ENCODE measurements around the gene ARRDC2. TPM values are rescaled to one million over a fixed set of nuclear protein-coding genes. Genes with fewer than 3 reads are reported as not detected.

The ARRDC2 gene
- total and polyA plus RNA-seq, 2 of the 13 experiments (the other 11 are each of a cell fraction or from before 2014, with no cell fraction given) = 2.1 to 3.4 TPM

DNA sequence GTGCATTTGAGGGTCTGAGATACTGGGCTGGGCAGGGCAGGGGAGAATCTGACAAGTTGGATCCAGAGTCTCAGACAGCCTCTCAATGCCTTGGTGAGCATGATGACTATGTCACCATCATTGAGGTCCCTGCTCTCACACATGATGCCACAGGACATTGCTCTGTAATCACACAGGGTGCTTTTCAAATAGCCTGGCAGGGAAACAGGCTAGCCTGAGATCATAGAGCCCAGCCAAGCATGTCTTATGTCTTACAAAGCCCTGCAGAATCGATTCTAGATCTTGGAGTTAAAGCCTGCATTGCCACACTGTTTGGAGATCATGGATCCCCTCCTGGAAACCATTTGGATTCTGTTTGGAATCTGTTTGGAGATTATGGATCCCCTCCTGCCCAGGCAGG is 35.7 kb upstream of the ARRDC2 start:
- CTCF ChIA-PET (ENCODE audit: low intra/inter-chr PET ratio, low total read pairs) = no interaction called here
- Histone ChIP-seq H3K27ac (ENCODE audit: extremely low read length, insufficient read depth, low read length) (no peak overlapping the region), H3K9ac (ENCODE audit: insufficient read depth, low read depth, low read length) (no peak overlapping the region), H3K27me3 (ENCODE audit: control insufficient read depth in 1 of 2, insufficient read depth in 2 of 2, low read length in 2 of 2) (peaks cover 2 to 55% of the 10 kb centered on the region in 2 experiments; a peak in 3 of 5 replicates), H3K79me2 (ENCODE audit: insufficient read depth, low read length) (no peaks in the 10 kb centered on the region), H3K36me3 (replicated peaks in 1 of 2; ENCODE audit: control insufficient read depth in 1 of 2, insufficient read depth in 2 of 2, low read length in 2 of 2) (no peaks in the 10 kb centered on the region), H3K4me1 (ENCODE audit: insufficient read depth, low read length) (no peaks in the 10 kb centered on the region), H3K9me3 (ENCODE audit: low read length) (no peaks in the 10 kb centered on the region), H3K4me2 (ENCODE audit: low read depth, low read length) (no peak overlapping the region), H3K4me3 (replicated peaks in 1 of 3; ENCODE audit: insufficient read depth in 1 of 3, low read depth in 2 of 3, low read length in 3 of 3) (no peak overlapping the region), H4K20me1 (ENCODE audit: insufficient read depth, low read length) (no peaks in the 10 kb centered on the region), H2AFZ (ENCODE audit: low read length) (no peak overlapping the region)
- intact Hi-C loops (cut with micrococcal nuclease; ENCODE audit: unreplicated experiment) (no loop called here), in situ Hi-C loops (cut with HindIII; ENCODE audit: extremely low pct_ligation_motif_present, low pct_unique_long_range_greater_than_20kb) (no loop called here)
- TF ChIP-seq, protein P1, sequence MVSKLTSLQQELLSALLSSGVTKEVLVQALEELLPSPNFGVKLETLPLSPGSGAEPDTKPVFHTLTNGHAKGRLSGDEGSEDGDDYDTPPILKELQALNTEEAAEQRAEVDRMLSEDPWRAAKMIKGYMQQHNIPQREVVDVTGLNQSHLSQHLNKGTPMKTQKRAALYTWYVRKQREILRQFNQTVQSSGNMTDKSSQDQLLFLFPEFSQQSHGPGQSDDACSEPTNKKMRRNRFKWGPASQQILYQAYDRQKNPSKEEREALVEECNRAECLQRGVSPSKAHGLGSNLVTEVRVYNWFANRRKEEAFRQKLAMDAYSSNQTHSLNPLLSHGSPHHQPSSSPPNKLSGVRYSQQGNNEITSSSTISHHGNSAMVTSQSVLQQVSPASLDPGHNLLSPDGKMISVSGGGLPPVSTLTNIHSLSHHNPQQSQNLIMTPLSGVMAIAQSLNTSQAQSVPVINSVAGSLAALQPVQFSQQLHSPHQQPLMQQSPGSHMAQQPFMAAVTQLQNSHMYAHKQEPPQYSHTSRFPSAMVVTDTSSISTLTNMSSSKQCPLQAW (CRISPR knock-in tag; IDR thresholded peaks at IDR 0.05) = no peak
- TF ChIP-seq ISX (CRISPR knock-in tag; conservative IDR thresholded peaks at IDR 0.05) (no peak), ZNF20 (CRISPR knock-in tag; IDR thresholded peaks at IDR 0.05) (no peak), CHCHD3 (CRISPR knock-in tag; IDR thresholded peaks at IDR 0.05) (no peak), ZNF775 (CRISPR knock-in tag; IDR thresholded peaks at IDR 0.05; ENCODE audit: borderline replicate concordance) (no peak), POGZ (CRISPR knock-in tag; IDR thresholded peaks at IDR 0.05) (no peak), ATAD3A (CRISPR knock-in tag; IDR thresholded peaks at IDR 0.05) (no peak), SMC3 (IDR thresholded peaks at IDR 0.05; ENCODE audit: low read length) (no peak), ARID2 (CRISPR knock-in tag; IDR thresholded peaks at IDR 0.05; ENCODE audit: borderline replicate concordance) (no peak), HNRNPK (IDR thresholded peaks at IDR 0.05; ENCODE audit: low read depth, low read length, poor library complexity, severe bottlenecking) (no peak), RAD51 (IDR thresholded peaks at IDR 0.05; ENCODE audit: borderline replicate concordance) (no peak), GZF1 (CRISPR knock-in tag; IDR thresholded peaks at IDR 0.05) (no peak), FOXK2 (IDR thresholded peaks at IDR 0.05) (no peak)
- TF ChIP-seq, protein P2, sequence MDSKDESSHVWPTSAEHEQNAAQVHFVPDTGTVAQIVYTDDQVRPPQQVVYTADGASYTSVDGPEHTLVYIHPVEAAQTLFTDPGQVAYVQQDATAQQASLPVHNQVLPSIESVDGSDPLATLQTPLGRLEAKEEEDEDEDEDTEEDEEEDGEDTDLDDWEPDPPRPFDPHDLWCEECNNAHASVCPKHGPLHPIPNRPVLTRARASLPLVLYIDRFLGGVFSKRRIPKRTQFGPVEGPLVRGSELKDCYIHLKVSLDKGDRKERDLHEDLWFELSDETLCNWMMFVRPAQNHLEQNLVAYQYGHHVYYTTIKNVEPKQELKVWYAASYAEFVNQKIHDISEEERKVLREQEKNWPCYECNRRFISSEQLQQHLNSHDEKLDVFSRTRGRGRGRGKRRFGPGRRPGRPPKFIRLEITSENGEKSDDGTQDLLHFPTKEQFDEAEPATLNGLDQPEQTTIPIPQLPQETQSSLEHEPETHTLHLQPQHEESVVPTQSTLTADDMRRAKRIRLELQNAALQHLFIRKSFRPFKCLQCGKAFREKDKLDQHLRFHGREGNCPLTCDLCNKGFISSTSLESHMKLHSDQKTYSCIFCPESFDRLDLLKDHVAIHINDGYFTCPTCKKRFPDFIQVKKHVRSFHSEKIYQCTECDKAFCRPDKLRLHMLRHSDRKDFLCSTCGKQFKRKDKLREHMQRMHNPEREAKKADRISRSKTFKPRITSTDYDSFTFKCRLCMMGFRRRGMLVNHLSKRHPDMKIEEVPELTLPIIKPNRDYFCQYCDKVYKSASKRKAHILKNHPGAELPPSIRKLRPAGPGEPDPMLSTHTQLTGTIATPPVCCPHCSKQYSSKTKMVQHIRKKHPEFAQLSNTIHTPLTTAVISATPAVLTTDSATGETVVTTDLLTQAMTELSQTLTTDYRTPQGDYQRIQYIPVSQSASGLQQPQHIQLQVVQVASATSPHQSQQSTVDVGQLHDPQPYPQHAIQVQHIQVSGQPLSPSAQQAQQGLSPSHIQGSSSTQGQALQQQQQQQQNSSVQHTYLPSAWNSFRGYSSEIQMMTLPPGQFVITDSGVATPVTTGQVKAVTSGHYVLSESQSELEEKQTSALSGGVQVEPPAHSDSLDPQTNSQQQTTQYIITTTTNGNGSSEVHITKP (CRISPR knock-in tag; IDR thresholded peaks at IDR 0.05; ENCODE audit: low read depth) = no peak
- TF ChIP-seq, protein P3, sequence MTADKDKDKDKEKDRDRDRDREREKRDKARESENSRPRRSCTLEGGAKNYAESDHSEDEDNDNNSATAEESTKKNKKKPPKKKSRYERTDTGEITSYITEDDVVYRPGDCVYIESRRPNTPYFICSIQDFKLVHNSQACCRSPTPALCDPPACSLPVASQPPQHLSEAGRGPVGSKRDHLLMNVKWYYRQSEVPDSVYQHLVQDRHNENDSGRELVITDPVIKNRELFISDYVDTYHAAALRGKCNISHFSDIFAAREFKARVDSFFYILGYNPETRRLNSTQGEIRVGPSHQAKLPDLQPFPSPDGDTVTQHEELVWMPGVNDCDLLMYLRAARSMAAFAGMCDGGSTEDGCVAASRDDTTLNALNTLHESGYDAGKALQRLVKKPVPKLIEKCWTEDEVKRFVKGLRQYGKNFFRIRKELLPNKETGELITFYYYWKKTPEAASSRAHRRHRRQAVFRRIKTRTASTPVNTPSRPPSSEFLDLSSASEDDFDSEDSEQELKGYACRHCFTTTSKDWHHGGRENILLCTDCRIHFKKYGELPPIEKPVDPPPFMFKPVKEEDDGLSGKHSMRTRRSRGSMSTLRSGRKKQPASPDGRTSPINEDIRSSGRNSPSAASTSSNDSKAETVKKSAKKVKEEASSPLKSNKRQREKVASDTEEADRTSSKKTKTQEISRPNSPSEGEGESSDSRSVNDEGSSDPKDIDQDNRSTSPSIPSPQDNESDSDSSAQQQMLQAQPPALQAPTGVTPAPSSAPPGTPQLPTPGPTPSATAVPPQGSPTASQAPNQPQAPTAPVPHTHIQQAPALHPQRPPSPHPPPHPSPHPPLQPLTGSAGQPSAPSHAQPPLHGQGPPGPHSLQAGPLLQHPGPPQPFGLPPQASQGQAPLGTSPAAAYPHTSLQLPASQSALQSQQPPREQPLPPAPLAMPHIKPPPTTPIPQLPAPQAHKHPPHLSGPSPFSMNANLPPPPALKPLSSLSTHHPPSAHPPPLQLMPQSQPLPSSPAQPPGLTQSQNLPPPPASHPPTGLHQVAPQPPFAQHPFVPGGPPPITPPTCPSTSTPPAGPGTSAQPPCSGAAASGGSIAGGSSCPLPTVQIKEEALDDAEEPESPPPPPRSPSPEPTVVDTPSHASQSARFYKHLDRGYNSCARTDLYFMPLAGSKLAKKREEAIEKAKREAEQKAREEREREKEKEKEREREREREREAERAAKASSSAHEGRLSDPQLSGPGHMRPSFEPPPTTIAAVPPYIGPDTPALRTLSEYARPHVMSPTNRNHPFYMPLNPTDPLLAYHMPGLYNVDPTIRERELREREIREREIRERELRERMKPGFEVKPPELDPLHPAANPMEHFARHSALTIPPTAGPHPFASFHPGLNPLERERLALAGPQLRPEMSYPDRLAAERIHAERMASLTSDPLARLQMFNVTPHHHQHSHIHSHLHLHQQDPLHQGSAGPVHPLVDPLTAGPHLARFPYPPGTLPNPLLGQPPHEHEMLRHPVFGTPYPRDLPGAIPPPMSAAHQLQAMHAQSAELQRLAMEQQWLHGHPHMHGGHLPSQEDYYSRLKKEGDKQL (CRISPR knock-in tag; IDR thresholded peaks at IDR 0.05; ENCODE audit: low read depth) = no peak
- no peak for FAIRE-seq
- no CpG with 5 or more reads among the region's 1 CpG for WGBS (ENCODE audit: low lambda C conversion rate)
- POLR2A ChIA-PET = no interaction called here
- BruUV-seq (replicated peaks) = no TSS peak
- no peak for ATAC-seq
- no peak for DNase-seq (ENCODE audit: low spot score)
